8988T (cell line): Measurements from ENCODE around the gene KCNH8.

Experiments used
- DNase-seq: peaks from one replicate; pipeline ENCODE4 v3.0.0; 2011

KCNH8 gene

GRCh38 chr3:19254784-19255338, 106.6 kb downstream of the KCNH8 start:
- no peak for DNase-seq

GRCh38 chr3:19256313-19256712, 108.0 kb downstream of the KCNH8 start:
- DNase-seq = no peak

- DNase-seq = no peak
Observed at GRCh38 chr3:19263606-19264005, 115.3 kb downstream of the KCNH8 start.

GRCh38 chr3:19264424-19264823, 116.1 kb downstream of the KCNH8 start:
- DNase-seq = no peak

GRCh38 chr3:19267040-19267439, 118.7 kb downstream of the KCNH8 start:
- DNase-seq = no peak

- no peak for DNase-seq
Observed at GRCh38 chr3:19270481-19270880, 122.2 kb downstream of the KCNH8 start.

- DNase-seq = no peak
Observed at GRCh38 chr3:19272296-19272695, 124.0 kb downstream of the KCNH8 start.

GRCh38 chr3:19273091-19273490, 124.8 kb downstream of the KCNH8 start:
- DNase-seq = no peak

- DNase-seq = no peak
Observed at GRCh38 chr3:19274576-19274975, 126.3 kb downstream of the KCNH8 start.

- no peak for DNase-seq
Observed at GRCh38 chr3:19284974-19285373, 136.7 kb downstream of the KCNH8 start.

GRCh38 chr3:19293295-19293694, 145.0 kb downstream of the KCNH8 start:
- no peak for DNase-seq

- DNase-seq = no peak
Observed at GRCh38 chr3:19295208-19295607, 146.9 kb downstream of the KCNH8 start.

- DNase-seq = no peak
Observed at GRCh38 chr3:19331931-19332330, 183.6 kb downstream of the KCNH8 start.

- DNase-seq = no peak
Observed at GRCh38 chr3:19334120-19334519, 185.8 kb downstream of the KCNH8 start.

GRCh38 chr3:19338769-19339168, 190.5 kb downstream of the KCNH8 start:
- DNase-seq = no peak

- no peak for DNase-seq
Observed at GRCh38 chr3:19342389-19342788, 194.1 kb downstream of the KCNH8 start.

GRCh38 chr3:19346759-19347158, 198.4 kb downstream of the KCNH8 start:
- DNase-seq = no peak

- no peak for DNase-seq
Observed at GRCh38 chr3:19347671-19348070, 199.4 kb downstream of the KCNH8 start.

GRCh38 chr3:19348500-19348899, 200.2 kb downstream of the KCNH8 start:
- no peak for DNase-seq

- DNase-seq = no peak
Observed at GRCh38 chr3:19348941-19349564, 200.7 kb downstream of the KCNH8 start.

GRCh38 chr3:19357947-19358346, 209.6 kb downstream of the KCNH8 start:
- no peak for DNase-seq

GRCh38 chr3:19363071-19363470, 214.8 kb downstream of the KCNH8 start:
- DNase-seq = no peak

- DNase-seq = no peak
Observed at GRCh38 chr3:19364148-19364547, 215.8 kb downstream of the KCNH8 start.

GRCh38 chr3:19365471-19365870, 217.2 kb downstream of the KCNH8 start:
- no peak for DNase-seq

GRCh38 chr3:19384868-19385267, 236.6 kb downstream of the KCNH8 start:
- no peak for DNase-seq
